NCI-H128 (cell line): ENCODE results near the gene MYO1E.
"Not testable (repeated sequence)": the region's sequence is repeated elsewhere in the genome, so short reads cannot be mapped to it uniquely, and the experiment has no call there.

Experiments
- DNase-seq: peaks from one replicate; lab custom pipeline; 2025; ENCODE audit not compliant: unreplicated experiment; lab: John Stamatoyannopoulos, UW

The MYO1E gene

GRCh38 chr15:59172289-59172901, 200.3 kb downstream of the MYO1E start:
- no peak for DNase-seq

GRCh38 chr15:59171067-59171397, 201.6 kb downstream of the MYO1E start:
- DNase-seq = no peak

GRCh38 chr15:59170295-59171066, 202.2 kb downstream of the MYO1E start:
- no peak for DNase-seq

GRCh38 chr15:59169251-59169708, 203.4 kb downstream of the MYO1E start:
- no peak for DNase-seq

- DNase-seq = no peak
Observed at GRCh38 chr15:59168536-59168935, 204.1 kb downstream of the MYO1E start.

- DNase-seq = no peak
Observed at GRCh38 chr15:59166601-59167265, 205.9 kb downstream of the MYO1E start.

GRCh38 chr15:59166166-59166565, 206.5 kb downstream of the MYO1E start:
- no peak for DNase-seq

GRCh38 chr15:59165726-59166125, 206.9 kb downstream of the MYO1E start:
- DNase-seq = no peak

- not testable (repeated sequence) for DNase-seq
Observed at GRCh38 chr15:59162080-59162479, 210.6 kb downstream of the MYO1E start.

- peak; percentile 29 for DNase-seq
Observed at GRCh38 chr15:59160880-59161593, 211.6 kb downstream of the MYO1E start.

- DNase-seq = no peak
Observed at GRCh38 chr15:59159210-59159609, 213.5 kb downstream of the MYO1E start.

- DNase-seq = peak; percentile 47
Observed at GRCh38 chr15:59158701-59159034, 214.0 kb downstream of the MYO1E start.

GRCh38 chr15:59157840-59158700, 214.6 kb downstream of the MYO1E start:
- DNase-seq = no peak

GRCh38 chr15:59157396-59157795, 215.3 kb downstream of the MYO1E start:
- no peak for DNase-seq

- DNase-seq = no peak
Observed at GRCh38 chr15:59155431-59155830, 217.2 kb downstream of the MYO1E start.

GRCh38 chr15:59154243-59154642, 218.4 kb downstream of the MYO1E start:
- DNase-seq = no peak

- no peak for DNase-seq
Observed at GRCh38 chr15:59153466-59153865, 219.2 kb downstream of the MYO1E start.

GRCh38 chr15:59152694-59153450, 219.8 kb downstream of the MYO1E start:
- no peak for DNase-seq

GRCh38 chr15:59150185-59150584, 222.5 kb downstream of the MYO1E start:
- no peak for DNase-seq
